ENCODE measurements around the gene BBS7. TPM values are rescaled to one million over a fixed set of nuclear protein-coding genes. Genes with fewer than 3 reads are reported as not detected.

Gene BBS7
- total and polyA plus RNA-seq, 9 of the 15 experiments (the other 6 are each of a cell fraction or from before 2014, with no cell fraction given) = 13.4 to 25.8 (median 16.4) TPM

- no peak for FAIRE-seq
These were observed 74.0 kb downstream of the BBS7 start for GRCh38 chr4:121796283-121796682.

More at GRCh38 chr4:121796283-121796682, 74.0 kb downstream of the BBS7 start:
- TF ChIP-seq ZNF592 (IDR thresholded peaks at IDR 0.05) = no peak
- TF ChIP-seq TAF9B (IDR thresholded peaks at IDR 0.05; ENCODE audit: partially characterized antibody) = no peak
- TF ChIP-seq SRSF9 (IDR thresholded peaks at IDR 0.05; ENCODE audit: borderline replicate concordance, low read depth, low read length) = no peak
- no peak for TF ChIP-seq ARID2 (IDR thresholded peaks at IDR 0.05)
- no peak for TF ChIP-seq ZNF77 (CRISPR knock-in tag; IDR thresholded peaks at IDR 0.05)
- no peak for TF ChIP-seq RAD51 (IDR thresholded peaks at IDR 0.05; ENCODE audit: borderline replicate concordance, low read depth)
- no peak for TF ChIP-seq NCOA2 (IDR thresholded peaks at IDR 0.05; ENCODE audit: partially characterized antibody in 2 of 2)
- no peak for TF ChIP-seq NFIC (IDR thresholded peaks at IDR 0.05)
- no peak overlapping the region for H3K9ac ChIP-seq (ENCODE audit: insufficient read depth in 1 of 2, low read depth in 2 of 2, low read length in 2 of 2)
- H3K4me3 ChIP-seq = no peak overlapping the region
- peaks cover under 1% of the 10 kb centered on the region; the same call in 1 of the 3 replicates for H3K36me3 ChIP-seq (ENCODE audit: control insufficient read depth, insufficient read depth, low read length)
- no peaks in the 10 kb centered on the region for H4K20me1 ChIP-seq (replicated peaks; ENCODE audit: control insufficient read depth, insufficient read depth, low read length)
- no peaks in the 10 kb centered on the region for H3K27me3 ChIP-seq (ENCODE audit: control insufficient read depth in 2 of 2, insufficient read depth in 2 of 2, low read length in 2 of 2)
- intact Hi-C loops (cut with micrococcal nuclease) (no loop called here), in situ Hi-C loops (cut with MboI) (no loop called here)
- ChIA-PET CTCF (ENCODE audit: low intra/inter-chr PET ratio) (no interaction called here), POLR2A (no interaction called here)
- H3K4me1 ChIP-seq (replicated peaks in 1 of 2; ENCODE audit: control insufficient read depth in 2 of 2, insufficient read depth in 2 of 2, low read length in 2 of 2) = peaks cover 5 to 27% of the 10 kb centered on the region in 2 experiments; a peak in 3 of 5 replicates
- ATAC-seq = no peak
- no peak overlapping the region for H3K4me2 ChIP-seq (ENCODE audit: insufficient read depth, low read length)
- BruUV-seq (replicated peaks) = no TSS peak
- peaks cover 2% of the 10 kb centered on the region for H3K79me2 ChIP-seq (ENCODE audit: control insufficient read depth, insufficient read depth, low read length)
- H2AFZ ChIP-seq (ENCODE audit: low read depth, low read length) = no peak overlapping the region
- no peaks in the 10 kb centered on the region for H3K9me3 ChIP-seq (replicated peaks; ENCODE audit: control insufficient read depth, insufficient read depth, low read depth, low read length)
- no peak overlapping the region for H3K27ac ChIP-seq (ENCODE audit: extremely low read depth, low read depth, low read length)
- DNase-seq (ENCODE audit: extremely low read depth in 1 of 4, low spot score in 3 of 4) = no peak
- no peaks in the 10 kb centered on the region for H3K9me1 ChIP-seq (ENCODE audit: control insufficient read depth, insufficient read depth, low read length)
